ENCODE measurements around the gene RALGPS1.

The RALGPS1 gene

GRCh38 chr9:127209220-127209619 lies 294.6 kb downstream of the RALGPS1 start:
- peak; percentile 35 for DNase-seq (ENCODE audit: low spot score)

- DNase-seq (ENCODE audit: low spot score): no peak
Observed at GRCh38 chr9:127209948-127210640, 295.5 kb downstream of the RALGPS1 start.

GRCh38 chr9:127210851-127211730 lies 296.5 kb downstream of the RALGPS1 start:
- DNase-seq (ENCODE audit: low spot score): no peak

GRCh38 chr9:127211983-127212382 lies 297.4 kb downstream of the RALGPS1 start:
- DNase-seq (ENCODE audit: low spot score): no peak

GRCh38 chr9:127212453-127212852 lies 297.9 kb downstream of the RALGPS1 start:
- no peak for DNase-seq (ENCODE audit: low spot score)

GRCh38 chr9:127213859-127214258 lies 299.3 kb downstream of the RALGPS1 start:
- no peak for DNase-seq (ENCODE audit: low spot score)

- DNase-seq (ENCODE audit: low spot score): peak; percentile 59
Observed at GRCh38 chr9:127214421-127215267, 300.1 kb downstream of the RALGPS1 start.

GRCh38 chr9:127215268-127216209 lies 301.0 kb downstream of the RALGPS1 start:
- DNase-seq (ENCODE audit: low spot score): no peak

GRCh38 chr9:127216210-127216887 lies 301.8 kb downstream of the RALGPS1 start:
- no peak for DNase-seq (ENCODE audit: low spot score)

GRCh38 chr9:127216888-127217217 lies 302.3 kb downstream of the RALGPS1 start:
- no peak for DNase-seq (ENCODE audit: low spot score)

- DNase-seq (ENCODE audit: low spot score): no peak
Observed at GRCh38 chr9:127218818-127219217, 304.2 kb downstream of the RALGPS1 start.

GRCh38 chr9:127219520-127219919 lies 304.9 kb downstream of the RALGPS1 start:
- DNase-seq (ENCODE audit: low spot score): no peak

GRCh38 chr9:127221695-127222094 lies 307.1 kb downstream of the RALGPS1 start:
- no peak for DNase-seq (ENCODE audit: low spot score)

GRCh38 chr9:127222388-127223095 lies 308.0 kb downstream of the RALGPS1 start:
- DNase-seq (ENCODE audit: low spot score): no peak

GRCh38 chr9:127223266-127223665 lies 308.7 kb downstream of the RALGPS1 start:
- DNase-seq (ENCODE audit: low spot score): no peak

- DNase-seq (ENCODE audit: low spot score): no peak
Observed at GRCh38 chr9:127223810-127224177, 309.2 kb downstream of the RALGPS1 start.

GRCh38 chr9:127224178-127224882 lies 309.7 kb downstream of the RALGPS1 start:
- DNase-seq (ENCODE audit: low spot score): peak; percentile 92

- DNase-seq (ENCODE audit: low spot score): peak; percentile 100
Observed at GRCh38 chr9:127224883-127225739, 310.5 kb downstream of the RALGPS1 start.
